Stomach smooth muscle (tissue), 2 donors: Measurements from ENCODE around the gene PPP2R2B.
"Not testable (repeated sequence)": the region's sequence is repeated elsewhere in the genome, so short reads cannot be mapped to it uniquely, and the experiment has no call there.

Source experiments
- H3K27ac ChIP-seq: one replicate; pipeline ENCODE4 v1.7.0; 2013; ENCODE audit warnings: mild to moderate bottlenecking, low read length, inconsistent platforms
- H3K27me3 ChIP-seq, 2 donors: one replicate each; pipeline ENCODE4 v1.7.0; 2013; ENCODE audit warnings: low read length in 2 of 2; ENCODE audit not compliant: insufficient read depth in 2 of 2, control insufficient read depth in 1 of 2
- H3K36me3 ChIP-seq, 2 donors: one replicate each; pipeline ENCODE4 v1.7.0; 2013; ENCODE audit warnings: low read length in 2 of 2; ENCODE audit not compliant: control insufficient read depth in 2 of 2, insufficient read depth in 2 of 2
- H3K4me1 ChIP-seq: one replicate; pipeline ENCODE4 v1.7.0; 2013; ENCODE audit warnings: low read length; ENCODE audit not compliant: control insufficient read depth, insufficient read depth
- H3K4me3 ChIP-seq, 2 donors: one replicate each; pipeline ENCODE4 v1.7.0; 2013; ENCODE audit warnings: low read length in 2 of 2
- H3K9ac ChIP-seq, 2 donors: one replicate each; pipeline ENCODE4 v1.7.0; 2013; ENCODE audit warnings: low read length in 2 of 2, mild to moderate bottlenecking in 1 of 2
- H3K9me3 ChIP-seq, 2 donors: one replicate each; pipeline ENCODE4 v1.7.0; 2013; ENCODE audit warnings: low read length in 2 of 2; ENCODE audit not compliant: control insufficient read depth in 2 of 2
- donor health status: healthy.
- donor health status: Pancreatic carcinoma.

PPP2R2B gene

DNA sequence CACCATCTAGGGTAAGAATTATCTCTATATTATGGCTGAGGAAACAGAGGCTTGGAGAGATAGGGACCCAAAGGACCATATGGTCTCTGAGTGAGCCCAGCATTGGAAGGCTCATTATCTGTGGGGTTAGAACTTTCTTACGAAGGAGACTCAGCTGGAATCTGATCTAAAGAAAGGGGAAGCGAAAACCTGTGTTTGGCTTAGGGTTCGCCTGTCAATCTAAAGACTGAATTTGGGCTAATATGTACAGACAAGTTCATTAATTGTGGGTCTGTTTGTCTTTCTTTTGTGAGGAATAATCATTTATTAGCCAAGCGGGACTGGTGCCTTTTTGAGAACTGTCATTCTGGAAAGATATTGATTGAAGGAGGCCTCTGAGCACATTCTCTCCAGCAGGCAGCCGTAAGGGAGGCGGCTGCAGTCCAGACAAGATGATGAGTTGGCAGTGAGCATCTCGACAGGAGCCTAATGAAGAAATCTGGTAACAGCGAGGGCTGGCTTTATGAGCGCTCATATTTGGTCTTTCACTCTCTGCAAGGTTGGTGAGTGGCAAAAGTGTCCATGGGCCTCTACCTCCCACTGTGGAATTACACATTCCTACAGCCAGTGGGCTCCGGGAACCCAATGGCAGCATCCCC is 258.4 kb downstream of the PPP2R2B start:
- no peak overlapping the region for H3K9ac ChIP-seq
- no peaks in the 10 kb centered on the region for H3K9me3 ChIP-seq
- H3K36me3 ChIP-seq = no peaks in the 10 kb centered on the region
- H3K27ac ChIP-seq = no peak overlapping the region
- H3K4me1 ChIP-seq = no peaks in the 10 kb centered on the region
- H3K27me3 ChIP-seq = no peaks in the 10 kb centered on the region
- H3K4me3 ChIP-seq = no peak overlapping the region

- Histone ChIP-seq H3K27ac (no peak overlapping the region), H3K4me1 (no peaks in the 10 kb centered on the region), H3K36me3 (no peaks in the 10 kb centered on the region), H3K9ac (no peak overlapping the region), H3K27me3 (no peaks in the 10 kb centered on the region), H3K9me3 (no peaks in the 10 kb centered on the region), H3K4me3 (no peak overlapping the region)
Observed at GRCh38 chr5:146618434-146618833, 260.1 kb downstream of the PPP2R2B start.

GRCh38 chr5:146609731-146610130 is 268.8 kb downstream of the PPP2R2B start:
- not testable (repeated sequence) for H3K9me3 ChIP-seq, H3K27ac ChIP-seq, H3K36me3 ChIP-seq, H3K4me3 ChIP-seq, H3K27me3 ChIP-seq, H3K9ac ChIP-seq, H3K4me1 ChIP-seq

DNA sequence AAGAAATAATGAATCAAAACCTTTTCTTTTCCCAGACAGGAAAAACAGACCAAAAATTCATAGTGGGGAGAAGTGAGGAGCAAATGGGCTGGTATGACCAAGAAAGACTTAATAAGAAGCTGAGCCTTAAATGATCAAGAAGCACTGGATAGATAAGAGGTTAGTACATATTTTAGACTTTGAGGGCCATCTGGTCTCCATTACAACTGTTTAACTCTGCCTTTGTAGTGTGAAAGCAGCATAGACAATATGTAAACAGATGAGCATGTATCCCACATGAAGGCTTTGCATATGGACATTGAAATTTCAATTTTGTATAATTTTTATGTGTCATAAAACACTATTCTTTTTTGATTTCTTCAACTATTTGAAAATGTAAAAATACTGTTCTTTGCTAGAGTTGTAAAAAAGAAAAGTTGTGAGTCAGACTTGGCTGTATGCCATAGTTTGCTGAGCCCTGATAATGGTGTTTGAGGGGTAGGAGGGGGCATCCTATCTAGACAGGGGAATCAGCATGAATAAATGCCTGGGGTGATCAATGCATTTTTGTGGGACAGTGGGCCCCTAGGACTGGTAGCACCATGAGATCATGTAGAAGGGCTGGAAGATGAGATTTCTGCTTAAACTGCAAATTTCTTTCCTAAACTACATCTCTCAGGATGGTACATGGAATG is 270.8 kb downstream of the PPP2R2B start:
- H3K36me3 ChIP-seq = no peaks in the 10 kb centered on the region
- H3K27ac ChIP-seq = no peak overlapping the region
- H3K9me3 ChIP-seq = no peaks in the 10 kb centered on the region
- no peak overlapping the region for H3K9ac ChIP-seq
- H3K4me1 ChIP-seq = no peaks in the 10 kb centered on the region
- no peak overlapping the region for H3K4me3 ChIP-seq
- no peaks in the 10 kb centered on the region for H3K27me3 ChIP-seq

DNA sequence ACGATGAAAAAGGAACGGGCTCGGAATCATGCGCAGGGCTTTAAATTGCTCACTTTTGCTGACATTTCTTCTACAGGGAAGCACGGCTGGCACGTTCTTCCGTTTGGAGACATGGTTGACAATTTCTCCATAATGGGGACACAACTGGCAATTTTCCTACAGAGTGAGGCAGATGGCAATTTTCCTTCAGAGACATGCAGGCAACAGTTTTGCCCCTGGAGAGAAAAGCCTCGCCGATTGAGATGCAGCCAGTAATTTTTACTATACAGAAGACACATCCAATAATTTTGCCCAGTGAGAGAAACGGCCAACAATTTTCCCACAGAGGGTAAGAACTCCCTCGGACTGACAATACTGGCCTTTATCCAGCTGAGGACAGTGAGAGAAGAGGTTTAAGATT is 271.7 kb downstream of the PPP2R2B start:
- no peaks in the 10 kb centered on the region for H3K27me3 ChIP-seq
- no peak overlapping the region for H3K27ac ChIP-seq
- H3K9me3 ChIP-seq = no peaks in the 10 kb centered on the region
- H3K4me1 ChIP-seq = no peaks in the 10 kb centered on the region
- H3K4me3 ChIP-seq = no peak overlapping the region
- H3K9ac ChIP-seq = no peak overlapping the region
- H3K36me3 ChIP-seq = no peaks in the 10 kb centered on the region

DNA sequence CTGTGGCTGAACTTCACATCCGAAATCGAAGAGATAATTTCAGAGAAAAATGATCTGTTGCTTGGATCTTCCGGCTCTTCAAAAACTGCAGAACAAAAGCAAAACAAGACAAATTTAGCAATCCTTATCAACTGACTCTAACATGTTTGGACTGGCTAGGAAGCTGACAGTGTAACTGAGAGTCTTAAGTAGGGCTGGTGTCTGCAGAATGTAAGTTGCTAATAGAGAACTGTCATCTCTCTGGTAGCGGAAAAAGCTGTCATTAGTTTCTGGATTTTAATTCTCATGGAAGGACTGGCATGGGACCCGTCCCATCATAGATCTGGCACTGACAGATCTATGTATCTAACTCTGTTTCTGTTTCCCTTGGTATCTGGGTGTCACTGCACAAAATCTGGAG is 278.2 kb downstream of the PPP2R2B start:
- Histone ChIP-seq H3K4me1 (no peaks in the 10 kb centered on the region), H3K9me3 (no peaks in the 10 kb centered on the region), H3K9ac (no peak overlapping the region), H3K36me3 (no peaks in the 10 kb centered on the region), H3K27ac (no peak overlapping the region), H3K4me3 (no peak overlapping the region), H3K27me3 (no peaks in the 10 kb centered on the region)

- Histone ChIP-seq H3K36me3 (no peaks in the 10 kb centered on the region), H3K9me3 (no peaks in the 10 kb centered on the region), H3K4me1 (no peaks in the 10 kb centered on the region), H3K9ac (no peak overlapping the region), H3K4me3 (no peak overlapping the region), H3K27me3 (no peaks in the 10 kb centered on the region), H3K27ac (no peak overlapping the region)
Observed at GRCh38 chr5:146599261-146599660, 279.3 kb downstream of the PPP2R2B start.

DNA sequence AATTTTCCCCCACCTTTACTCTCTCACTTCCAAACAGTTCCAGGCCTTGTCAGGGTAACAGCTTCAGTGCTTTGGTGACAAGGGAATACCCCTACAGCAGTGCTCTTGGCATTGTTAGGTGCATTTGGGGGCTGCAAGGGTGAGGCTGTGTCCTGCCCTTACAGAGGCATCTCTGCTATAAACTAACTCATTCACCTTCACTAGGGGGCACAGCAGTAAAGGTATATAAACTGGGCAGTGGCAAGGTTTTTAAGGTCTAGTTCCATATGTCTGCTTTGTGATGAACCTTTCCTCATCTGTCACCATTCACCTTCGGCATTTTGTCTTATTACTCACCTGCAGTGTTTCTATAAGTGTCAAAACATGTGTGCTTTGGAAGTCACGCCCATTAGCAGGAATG is 283.5 kb downstream of the PPP2R2B start:
- H3K36me3 ChIP-seq = no peaks in the 10 kb centered on the region
- H3K27ac ChIP-seq = no peak overlapping the region
- no peak overlapping the region for H3K4me3 ChIP-seq
- no peaks in the 10 kb centered on the region for H3K4me1 ChIP-seq
- H3K27me3 ChIP-seq = no peaks in the 10 kb centered on the region
- peaks cover 0 to 2% of the 10 kb centered on the region in 2 donors for H3K9me3 ChIP-seq
- no peak overlapping the region for H3K9ac ChIP-seq

GRCh38 chr5:146592352-146592751 is 286.2 kb downstream of the PPP2R2B start:
- peaks cover 0 to 2% of the 10 kb centered on the region in 2 donors for H3K9me3 ChIP-seq
- no peaks in the 10 kb centered on the region for H3K27me3 ChIP-seq
- no peak overlapping the region for H3K4me3 ChIP-seq
- H3K4me1 ChIP-seq = no peaks in the 10 kb centered on the region
- no peaks in the 10 kb centered on the region for H3K36me3 ChIP-seq
- H3K27ac ChIP-seq = no peak overlapping the region
- H3K9ac ChIP-seq = no peak overlapping the region

DNA sequence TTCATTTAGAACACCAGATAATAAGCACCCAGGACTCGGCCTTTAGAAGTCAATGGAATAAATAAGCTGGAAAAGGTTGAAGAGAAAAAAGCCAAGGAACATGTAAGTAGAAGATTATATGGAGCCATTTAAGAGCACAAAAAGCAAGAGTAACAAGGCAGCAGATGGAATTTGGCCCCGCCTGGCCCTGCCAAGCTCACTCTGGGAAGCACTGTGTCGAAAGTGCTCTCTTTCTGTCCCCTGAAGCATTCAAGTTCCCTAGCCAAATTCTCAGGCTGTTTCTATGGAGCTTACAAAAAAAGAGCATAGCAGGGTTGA is 289.6 kb downstream of the PPP2R2B start:
- no peak overlapping the region for H3K9ac ChIP-seq
- no peaks in the 10 kb centered on the region for H3K36me3 ChIP-seq
- no peaks in the 10 kb centered on the region for H3K27me3 ChIP-seq
- no peak overlapping the region for H3K27ac ChIP-seq
- peaks cover 0 to 2% of the 10 kb centered on the region in 2 donors for H3K9me3 ChIP-seq
- no peaks in the 10 kb centered on the region for H3K4me1 ChIP-seq
- H3K4me3 ChIP-seq = no peak overlapping the region

- Histone ChIP-seq H3K4me3 (no peak overlapping the region), H3K9ac (no peak overlapping the region), H3K27me3 (no peaks in the 10 kb centered on the region), H3K4me1 (no peaks in the 10 kb centered on the region), H3K27ac (no peak overlapping the region), H3K36me3 (no peaks in the 10 kb centered on the region), H3K9me3 (peaks cover 0 to 2% of the 10 kb centered on the region in 2 donors)
Observed at GRCh38 chr5:146588331-146589027, 290.1 kb downstream of the PPP2R2B start.
